Neural cell (in vitro differentiated cells): ENCODE results near the gene PPIG. TPM values are rescaled to one million over a fixed set of nuclear protein-coding genes. Genes with fewer than 3 reads are reported as not detected.

Source experiments
- H2AFZ ChIP-seq: fragments of 200-600, 300-800 bp; sonication (generic), shearing (Covaris generic); 2 replicates; pipeline ENCODE4 v1.6.0; 2014; ENCODE audit warnings: low read depth, mild to moderate bottlenecking, antibody characterized with exemption, low read length, moderate library complexity
- H3F3A ChIP-seq: fragments of 200-600 bp; shearing (Covaris generic); 2 replicates; pipeline ENCODE4 v1.6.1; 2016; ENCODE audit warnings: mild to moderate bottlenecking, moderate library complexity, mixed read lengths, antibody characterized with exemption, low read length; ENCODE audit not compliant: insufficient read depth, poor library complexity, severe bottlenecking
- H3K27ac ChIP-seq: fragments of 200-600, 300-800 bp; sonication (generic), shearing (Covaris generic); 2 replicates; pipeline ENCODE4 v1.5.1; 2014; ENCODE audit warnings: mild to moderate bottlenecking, low read length, moderate library complexity
- H3K27me3 ChIP-seq: fragments of 300-800, 200-600 bp; sonication (generic), shearing (Covaris generic); 2 replicates; pipeline ENCODE4 v1.6.0; 2014; ENCODE audit warnings: mild to moderate bottlenecking, low read depth, low read length, moderate library complexity; ENCODE audit not compliant: insufficient read depth
- H3K36me3 ChIP-seq: fragments of 300-800, 200-600 bp; sonication (generic), shearing (Covaris generic); 2 replicates; pipeline ENCODE4 v1.5.1; 2014; ENCODE audit warnings: mild to moderate bottlenecking, antibody characterized with exemption, low read length, moderate library complexity; ENCODE audit not compliant: insufficient read depth
- H3K4me2 ChIP-seq: fragments of 300-800, 200-600 bp; sonication (generic), shearing (Covaris generic); 2 replicates; pipeline ENCODE4 v1.6.0; 2014; ENCODE audit warnings: mild to moderate bottlenecking, low read length
- H3K4me3 ChIP-seq: fragments of 300-800, 200-600 bp; sonication (generic), shearing (Covaris generic); 2 replicates; pipeline ENCODE4 v1.5.1; 2014; ENCODE audit warnings: mild to moderate bottlenecking, low read length, moderate library complexity
- H3K79me2 ChIP-seq: fragments of 200-600 bp; shearing (Covaris generic); replicated peaks from 2 replicates; pipeline ENCODE4 v1.6.0; 2014; ENCODE audit warnings: mild to moderate bottlenecking, low read length, moderate library complexity; ENCODE audit not compliant: insufficient read depth
- H3K9ac ChIP-seq: fragments of 300-800, 200-600 bp; sonication (generic), shearing (Covaris generic); 2 replicates; pipeline ENCODE4 v1.6.1; 2016; ENCODE audit warnings: mild to moderate bottlenecking, low read length, mixed read lengths
- H3K9me2 ChIP-seq: fragments of 200-600 bp; shearing (Covaris generic); 2 replicates; pipeline ENCODE4 v1.6.1; 2016; ENCODE audit warnings: mild to moderate bottlenecking, low read length, mixed read lengths; ENCODE audit not compliant: insufficient read depth
- H3K9me3 ChIP-seq: fragments of 200-600, 300-800 bp; sonication (generic), shearing (Covaris generic); 2 replicates; pipeline ENCODE4 v1.6.1; 2016; ENCODE audit warnings: mild to moderate bottlenecking, mixed run types, low read length, moderate library complexity, mixed read lengths
- H4K20me1 ChIP-seq: fragments of 200-600 bp; shearing (Covaris generic); 2 replicates; pipeline ENCODE4 v1.6.1; 2016; ENCODE audit warnings: mild to moderate bottlenecking, mixed run types; ENCODE audit not compliant: insufficient read depth
- EP300 ChIP-seq: fragments of 450-650 bp; conservative IDR thresholded peaks from 2 replicates; pipeline ENCODE4 v1.6.1; 2014; ENCODE audit warnings: antibody characterized with exemption, mild to moderate bottlenecking, moderate library complexity; ENCODE audit not compliant: poor library complexity, severe bottlenecking
- EZH2 ChIP-seq: fragments of 200-600, 300-800 bp; shearing (Covaris generic), sonication (generic); IDR thresholded peaks from 2 replicates; pipeline ENCODE4 v1.6.1; 2014; ENCODE audit warnings: antibody characterized with exemption, low read length, borderline replicate concordance, mild to moderate bottlenecking; ENCODE audit not compliant: insufficient read depth, poor library complexity, severe bottlenecking
- MXI1 ChIP-seq: fragments of 450-650 bp; conservative IDR thresholded peaks from 2 replicates; pipeline ENCODE4 v1.6.1; 2014; ENCODE audit warnings: antibody characterized with exemption, mild to moderate bottlenecking; ENCODE audit not compliant: poor library complexity, severe bottlenecking
- POLR2AphosphoS5 ChIP-seq: IDR thresholded peaks from 2 replicates; pipeline ENCODE4 v1.6.1; 2012
- RAD21 ChIP-seq: fragments of 450-650 bp; conservative IDR thresholded peaks from 2 replicates; pipeline ENCODE4 v1.6.1; 2014; ENCODE audit warnings: antibody characterized with exemption, mild to moderate bottlenecking, moderate library complexity
- REST ChIP-seq: IDR thresholded peaks from 2 replicates; pipeline ENCODE4 v1.6.1; 2012; ENCODE audit warnings: borderline replicate concordance
- SMC3 ChIP-seq: fragments of 450-650 bp; conservative IDR thresholded peaks from 2 replicates; pipeline ENCODE4 v1.6.1; 2014; ENCODE audit warnings: antibody characterized with exemption, mild to moderate bottlenecking, moderate library complexity; ENCODE audit not compliant: poor library complexity
- TAF1 ChIP-seq: IDR thresholded peaks from 2 replicates; pipeline ENCODE4 v1.6.1; 2012; ENCODE audit warnings: low read depth
- polyA plus RNA-seq: library from polyadenylated mRNA; depleted of rRNA; stranded (reverse); fragments of >200 nt; gene quantifications from 2 replicates; pipeline ENCODE4 v1.2.3, GENCODE V29; 2014
- TF ChIP-seq, protein P1 (sequence below): fragments of 450-650 bp; IDR thresholded peaks from 2 replicates; pipeline ENCODE4 v1.5.1; 2014; ENCODE audit warnings: antibody characterized with exemption, mild to moderate bottlenecking, moderate library complexity; ENCODE audit not compliant: poor library complexity, severe bottlenecking

The PPIG gene
- polyA plus RNA-seq, 1 donor from 2014 or later: 45.0 TPM

DNA sequence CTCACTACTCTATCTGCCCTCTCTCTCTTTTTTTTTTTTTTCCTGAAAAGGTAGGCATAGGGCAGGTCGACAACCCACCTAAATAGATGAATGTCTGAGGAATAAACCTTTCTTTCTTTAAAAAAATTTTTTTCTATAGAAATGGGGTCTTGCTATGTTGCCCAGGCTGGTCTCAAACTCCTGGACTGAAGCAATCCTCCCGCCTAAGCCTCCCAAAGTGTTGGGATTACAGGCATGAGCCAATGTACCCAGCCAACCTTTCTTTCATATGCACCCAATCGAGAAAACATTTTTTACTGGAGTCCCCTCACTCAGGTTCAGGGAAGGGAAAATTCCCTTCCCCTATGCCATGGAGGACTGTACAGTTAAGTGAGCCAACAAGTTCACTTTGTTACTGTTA is 79.1 kb downstream of the PPIG start:
- no peaks in the 10 kb centered on the region for H3K9me2 ChIP-seq
- no peaks in the 10 kb centered on the region for H3K9me3 ChIP-seq
- no peak overlapping the region for H3K4me2 ChIP-seq
- H3K4me3 ChIP-seq: no peak overlapping the region
- no peaks in the 10 kb centered on the region for H3F3A ChIP-seq
- no peak overlapping the region for H3K9ac ChIP-seq
- no peaks in the 10 kb centered on the region for H3K27me3 ChIP-seq
- H3K27ac ChIP-seq: no peak overlapping the region
- H3K36me3 ChIP-seq: no peaks in the 10 kb centered on the region
- H2AFZ ChIP-seq: no peak overlapping the region
- H4K20me1 ChIP-seq: no peaks in the 10 kb centered on the region
- TF ChIP-seq MXI1: no peak
- no peaks in the 10 kb centered on the region for H3K79me2 ChIP-seq

DNA sequence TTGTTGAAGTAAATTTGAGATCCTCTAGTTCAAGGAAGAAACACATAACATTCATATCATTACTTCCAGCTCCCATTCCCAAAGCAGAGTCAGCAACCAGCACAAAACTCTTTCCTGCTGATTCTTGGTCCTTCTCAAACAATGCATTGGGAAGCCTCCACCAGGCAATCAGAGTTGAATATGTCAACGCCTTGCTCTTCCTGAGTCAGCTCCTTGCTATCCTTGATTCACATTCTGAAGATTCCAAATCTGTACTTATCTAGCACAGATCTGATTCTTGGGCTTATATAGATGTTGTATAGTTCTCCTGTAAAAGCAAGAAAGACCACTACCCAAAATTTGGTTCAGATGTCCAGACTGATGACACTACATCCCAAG is 80.4 kb downstream of the PPIG start:
- no peaks in the 10 kb centered on the region for H3K79me2 ChIP-seq

More for the DNA sequence above, 80.4 kb downstream of the PPIG start:
- H4K20me1 ChIP-seq: no peaks in the 10 kb centered on the region
- no peaks in the 10 kb centered on the region for H3K9me2 ChIP-seq
- no peaks in the 10 kb centered on the region for H3K36me3 ChIP-seq
- TF ChIP-seq MXI1 (no peak), EZH2 (no peak), REST (no peak), RAD21 (no peak), SMC3 (no peak), EP300 (no peak), TAF1 (no peak), POLR2AphosphoS5 (no peak)
- TF ChIP-seq, protein P1, sequence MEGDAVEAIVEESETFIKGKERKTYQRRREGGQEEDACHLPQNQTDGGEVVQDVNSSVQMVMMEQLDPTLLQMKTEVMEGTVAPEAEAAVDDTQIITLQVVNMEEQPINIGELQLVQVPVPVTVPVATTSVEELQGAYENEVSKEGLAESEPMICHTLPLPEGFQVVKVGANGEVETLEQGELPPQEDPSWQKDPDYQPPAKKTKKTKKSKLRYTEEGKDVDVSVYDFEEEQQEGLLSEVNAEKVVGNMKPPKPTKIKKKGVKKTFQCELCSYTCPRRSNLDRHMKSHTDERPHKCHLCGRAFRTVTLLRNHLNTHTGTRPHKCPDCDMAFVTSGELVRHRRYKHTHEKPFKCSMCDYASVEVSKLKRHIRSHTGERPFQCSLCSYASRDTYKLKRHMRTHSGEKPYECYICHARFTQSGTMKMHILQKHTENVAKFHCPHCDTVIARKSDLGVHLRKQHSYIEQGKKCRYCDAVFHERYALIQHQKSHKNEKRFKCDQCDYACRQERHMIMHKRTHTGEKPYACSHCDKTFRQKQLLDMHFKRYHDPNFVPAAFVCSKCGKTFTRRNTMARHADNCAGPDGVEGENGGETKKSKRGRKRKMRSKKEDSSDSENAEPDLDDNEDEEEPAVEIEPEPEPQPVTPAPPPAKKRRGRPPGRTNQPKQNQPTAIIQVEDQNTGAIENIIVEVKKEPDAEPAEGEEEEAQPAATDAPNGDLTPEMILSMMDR: no peak
- H3K4me3 ChIP-seq: no peak overlapping the region
- no peaks in the 10 kb centered on the region for H3F3A ChIP-seq
- H3K4me2 ChIP-seq: no peak overlapping the region
- H3K9ac ChIP-seq: no peak overlapping the region
- H3K9me3 ChIP-seq: no peaks in the 10 kb centered on the region
- no peak overlapping the region for H2AFZ ChIP-seq
- no peaks in the 10 kb centered on the region for H3K27me3 ChIP-seq
- H3K27ac ChIP-seq: no peak overlapping the region
